Liver (tissue), 9 donors: Measurements from ENCODE around the gene PALM3. TPM values are rescaled to one million over a fixed set of nuclear protein-coding genes. Genes with fewer than 3 reads are reported as not detected.

Experiments
- DNase-seq: peaks from one replicate; pipeline ENCODE4 v3.0.0-alpha.2; 2017; ENCODE audit warnings: low spot score
- H3K27ac ChIP-seq, 2 donors: one replicate each; pipeline ENCODE4 v1.7.0; 2013; ENCODE audit warnings: inconsistent platforms in 2 of 2, low read length in 2 of 2, control low read depth in 1 of 2, low read depth in 1 of 2, mild to moderate bottlenecking in 1 of 2
- H3K27me3 ChIP-seq, 4 donors: one replicate each; pipeline versions ENCODE4 v1.6.1 to v1.7.0; 2013; ENCODE audit warnings: low read length in 3 of 4, inconsistent platforms in 1 of 4, mild to moderate bottlenecking in 1 of 4, moderate library complexity in 1 of 4; ENCODE audit not compliant: control insufficient read depth in 4 of 4, insufficient read depth in 4 of 4
- H3K36me3 ChIP-seq, 4 donors: one replicate each; pipeline versions ENCODE4 v1.6.1 to v1.7.0; 2013; ENCODE audit warnings: low read length in 3 of 4, mild to moderate bottlenecking in 3 of 4, low read depth in 1 of 4, moderate library complexity in 1 of 4; ENCODE audit not compliant: control insufficient read depth in 4 of 4, insufficient read depth in 3 of 4
- H3K4me1 ChIP-seq, 4 donors: one replicate each; pipeline versions ENCODE4 v1.6.1 to v1.7.0; 2013; ENCODE audit warnings: low read length in 3 of 4, mild to moderate bottlenecking in 3 of 4, moderate library complexity in 1 of 4; ENCODE audit not compliant: control insufficient read depth in 4 of 4, insufficient read depth in 4 of 4
- H3K4me3 ChIP-seq, 3 donors: one replicate each; pipeline versions ENCODE4 v1.6.1 to v1.7.0; 2013; ENCODE audit warnings: low read length in 3 of 3, control low read depth in 1 of 3, low read depth in 1 of 3, mild to moderate bottlenecking in 1 of 3
- H3K9ac ChIP-seq, 2 donors: one replicate each; pipeline ENCODE4 v1.7.0; 2013; ENCODE audit warnings: low read length in 2 of 2, mild to moderate bottlenecking in 2 of 2, moderate library complexity in 2 of 2, control low read depth in 1 of 2, low read depth in 1 of 2
- H3K9me3 ChIP-seq, 4 donors: one replicate each; pipeline versions ENCODE4 v1.6.1 to v1.7.0; 2013; ENCODE audit warnings: low read length in 3 of 4; ENCODE audit not compliant: control insufficient read depth in 4 of 4
- ATF3 ChIP-seq: IDR thresholded peaks from 2 replicates; pipeline ENCODE4 v1.6.1; 2016; ENCODE audit warnings: antibody characterized with exemption
- CTCF ChIP-seq: fragments of 150-350 bp; IDR thresholded peaks from 2 replicates; pipeline ENCODE4 v1.5.1; 2017; ENCODE audit warnings: improper control_type of control experiment, low read depth, low read length; ENCODE audit not compliant: missing input control
- EGR1 ChIP-seq, 2 donors: IDR thresholded peaks; 2 replicates each; pipeline ENCODE4 v1.6.1; 2016 to 2018; ENCODE audit warnings: antibody characterized with exemption in 2 of 2, low read depth in 2 of 2
- FOXA2 ChIP-seq: IDR thresholded peaks from 2 replicates; pipeline ENCODE4 v1.6.1; 2016; ENCODE audit warnings: antibody characterized with exemption
- HNF4A ChIP-seq, 2 donors: conservative IDR thresholded peaks; 2 replicates each; pipeline ENCODE4 v1.6.1; 2016; ENCODE audit warnings: antibody characterized with exemption in 2 of 2, mild to moderate bottlenecking in 2 of 2
- JUND ChIP-seq, 2 donors: IDR thresholded peaks; 2 replicates each; pipeline ENCODE4 v1.6.1; 2016; ENCODE audit warnings: antibody characterized with exemption in 2 of 2
- MAX ChIP-seq: IDR thresholded peaks from 2 replicates; pipeline ENCODE4 v1.6.1; 2016; ENCODE audit warnings: antibody characterized with exemption
- NR2F2 ChIP-seq: IDR thresholded peaks from 2 replicates; pipeline ENCODE4 v1.6.1; 2016; ENCODE audit warnings: antibody characterized with exemption
- RAD21 ChIP-seq, 2 donors: IDR thresholded peaks; 2 replicates each; pipeline ENCODE4 v1.6.1; 2016; ENCODE audit warnings: antibody characterized with exemption in 2 of 2, mild to moderate bottlenecking in 2 of 2
- REST ChIP-seq: IDR thresholded peaks from 2 replicates; pipeline ENCODE4 v1.6.1; 2016; ENCODE audit warnings: antibody characterized with exemption, mild to moderate bottlenecking
- RXRA ChIP-seq, 2 donors: IDR thresholded peaks; 2 replicates each; pipeline ENCODE4 v1.6.1; 2017 to 2018; ENCODE audit warnings: antibody characterized with exemption in 2 of 2, mild to moderate bottlenecking in 1 of 2
- SP1 ChIP-seq: IDR thresholded peaks from 2 replicates; pipeline ENCODE4 v1.6.1; 2018; ENCODE audit warnings: antibody characterized with exemption, mild to moderate bottlenecking
- TAF1 ChIP-seq: conservative IDR thresholded peaks from 2 replicates; pipeline ENCODE4 v1.6.1; 2016; ENCODE audit warnings: antibody characterized with exemption, mild to moderate bottlenecking
- ZBTB33 ChIP-seq: IDR thresholded peaks from 2 replicates; pipeline ENCODE4 v1.6.1; 2016; ENCODE audit warnings: antibody characterized with exemption
- WGBS: extraction: QIAGEN DNeasy Blood & Tissue Kit; methylation state at CpG from one replicate; pipeline ENCODE4 v1.1.7; 2013; 5-methylcytosine and 5-hydroxymethylcytosine counted together
- polyA plus RNA-seq, 2 donors: library from polyadenylated mRNA; stranded (reverse) in 1 of 2; unstranded in 1 of 2; fragments of 200-250 nt in 1 of 2; fragments of >200 nt in 1 of 2; fragmentation: Nextera tagmentation in 1 of 2; extraction: Ambion mirVana in 1 of 2; gene quantifications; one replicate each; pipeline versions ENCODE4 v1.2.1 to v1.2.3, GENCODE V29; 2013 to 2015
- total RNA-seq, 2 donors: library from RNA; depleted of rRNA; stranded (reverse); fragments of >200 nt; gene quantifications; one replicate each; pipeline ENCODE4 v1.2.3, GENCODE V29; 2014
- donor health status: healthy.
- donor health status: healthy.
- donor health status: healthy.
- donor health status: healthy.
- donor health status: healthy.

PALM3 gene
- total and polyA plus RNA-seq, 4 donors: 1.4 to 17.9 (median 5.9) TPM

- peaks cover 7 to 27% (median 12%) of the 10 kb centered on the region in 4 donors for H3K36me3 ChIP-seq
- TF ChIP-seq ZBTB33: no peak
- no peak for TF ChIP-seq ATF3
- no peak for TF ChIP-seq TAF1
- TF ChIP-seq CTCF: no peak
- no peak for TF ChIP-seq EGR1 (IDR thresholded peaks at IDR 0.05; ENCODE audit: low read depth in 2 of 2)
- TF ChIP-seq JUND (IDR thresholded peaks at IDR 0.05): no peak
- no peak for TF ChIP-seq NR2F2
- no peak for TF ChIP-seq MAX
- no peak for TF ChIP-seq HNF4A (conservative IDR thresholded peaks at IDR 0.05)
- TF ChIP-seq REST: no peak
- no peak for TF ChIP-seq FOXA2
- TF ChIP-seq SP1: no peak
- no peak for TF ChIP-seq RXRA (IDR thresholded peaks at IDR 0.05)
- H3K27ac ChIP-seq: no peak overlapping the region
- H3K27me3 ChIP-seq: no peaks in the 10 kb centered on the region
- no peak for DNase-seq
- H3K4me3 ChIP-seq: no peak overlapping the region
- WGBS: 96% methylated on average over 3 of the region's 3 CpGs
- peaks cover 0 to 1% (median under 1%) of the 10 kb centered on the region in 4 donors for H3K4me1 ChIP-seq
- H3K9me3 ChIP-seq: no peaks in the 10 kb centered on the region
- H3K9ac ChIP-seq: no peak overlapping the region
These were observed 8.8 kb downstream of the PALM3 start for GRCh38 chr19:14053032-14053431.

- TF ChIP-seq CTCF (no peak), RAD21 (IDR thresholded peaks at IDR 0.05) (no peak)
- H3K9me3 ChIP-seq: no peaks in the 10 kb centered on the region
- H3K27ac ChIP-seq: no peak overlapping the region
- WGBS: 91% methylated on average over 6 of the region's 6 CpGs
- H3K4me3 ChIP-seq: no peak overlapping the region
- no peaks in the 10 kb centered on the region for H3K4me1 ChIP-seq
- no peaks in the 10 kb centered on the region for H3K27me3 ChIP-seq
- peaks cover 7 to 27% (median 12%) of the 10 kb centered on the region in 4 donors for H3K36me3 ChIP-seq
- H3K9ac ChIP-seq: no peak overlapping the region
- no peak for DNase-seq
These were observed 9.4 kb downstream of the PALM3 start for GRCh38 chr19:14052470-14052869.
